GM23338 (cell line): Measurements from ENCODE around the gene POLR1E. TPM values are rescaled to one million over a fixed set of nuclear protein-coding genes. Genes with fewer than 3 reads are reported as not detected.

ENCODE experiments used
- ATAC-seq: fragments of 200-7000 bp; cut with Tn5 transposase; 3 replicates; pipeline ENCODE4 v1.9.1; 2020
- DNase-seq: peaks from one replicate; pipeline ENCODE4 v3.0.0-alpha.2; 2015; ENCODE audit warnings: low spot score
- H2AFZ ChIP-seq: fragments of 200-600 bp; sonication (generic); 2 replicates; pipeline ENCODE4 v1.8.0; 2016; ENCODE audit warnings: antibody characterized with exemption, mild to moderate bottlenecking, moderate library complexity
- H3F3A ChIP-seq: fragments of 200-600 bp; sonication (generic); replicated peaks from 2 replicates; pipeline ENCODE4 v1.8.0; 2017; ENCODE audit warnings: antibody characterized with exemption, mixed run types, low read depth
- H3K27ac ChIP-seq: fragments of 200-600 bp; sonication (generic); 2 replicates; pipeline ENCODE4 v1.6.1; 2016; ENCODE audit warnings: low read depth
- H3K27me3 ChIP-seq: fragments of 200-600 bp; sonication (generic); 2 replicates; pipeline ENCODE4 v1.8.0; 2016; ENCODE audit warnings: mild to moderate bottlenecking, mixed run types, moderate library complexity; ENCODE audit not compliant: insufficient read depth
- H3K36me3 ChIP-seq: fragments of 200-600 bp; sonication (generic); 2 replicates; pipeline ENCODE4 v1.8.0; 2016; ENCODE audit warnings: mild to moderate bottlenecking; ENCODE audit not compliant: insufficient read depth
- H3K4me1 ChIP-seq: fragments of 200-600 bp; sonication (generic); 2 replicates; pipeline ENCODE4 v1.8.0; 2016; ENCODE audit warnings: mild to moderate bottlenecking, moderate library complexity; ENCODE audit not compliant: insufficient read depth
- H3K4me2 ChIP-seq: fragments of 200-600 bp; sonication (generic); 2 replicates; pipeline ENCODE4 v1.7.1; 2017; ENCODE audit warnings: mixed run types
- H3K4me3 ChIP-seq: fragments of 200-600 bp; sonication (generic); 2 replicates; pipeline ENCODE4 v1.6.1; 2016; ENCODE audit warnings: mixed run types
- H3K79me2 ChIP-seq: fragments of 200-600 bp; sonication (generic); replicated peaks from 2 replicates; pipeline ENCODE4 v1.8.0; 2017; ENCODE audit warnings: mild to moderate bottlenecking; ENCODE audit not compliant: insufficient read depth
- H3K9me2 ChIP-seq: fragments of 200-600 bp; sonication (generic); 2 replicates; pipeline ENCODE4 v1.8.0; 2017; ENCODE audit not compliant: insufficient read depth
- H4K20me1 ChIP-seq: fragments of 200-600 bp; sonication (generic); replicated peaks from 2 replicates; pipeline ENCODE4 v1.8.0; 2017; ENCODE audit warnings: mild to moderate bottlenecking; ENCODE audit not compliant: insufficient read depth
- H3K27ac Mint-ChIP-seq: 2 replicates; pipeline ENCODE4 v1.8.0; 2020; ENCODE audit warnings: inconsistent platforms, mild to moderate bottlenecking, moderate library complexity, mixed read lengths
- H3K27me3 Mint-ChIP-seq: 3 replicates; pipeline ENCODE4 v1.8.0; 2022; ENCODE audit warnings: low read depth, mild to moderate bottlenecking, moderate library complexity, mixed read lengths, inconsistent platforms; ENCODE audit not compliant: insufficient read depth, poor library complexity
- H3K36me3 Mint-ChIP-seq: 3 replicates; pipeline ENCODE4 v1.8.0; 2021; ENCODE audit warnings: low read depth, mild to moderate bottlenecking, inconsistent platforms, moderate library complexity, mixed read lengths
- H3K4me1 Mint-ChIP-seq: 3 replicates; pipeline ENCODE4 v1.8.0; 2020; ENCODE audit warnings: mild to moderate bottlenecking, inconsistent platforms, mixed read lengths
- H3K4me3 Mint-ChIP-seq: 3 replicates; pipeline ENCODE4 v1.8.0; 2021; ENCODE audit warnings: moderate library complexity, mild to moderate bottlenecking, inconsistent platforms, mixed read lengths
- H3K9me3 Mint-ChIP-seq: 3 replicates; pipeline ENCODE4 v1.8.0; 2020; ENCODE audit warnings: moderate library complexity, mild to moderate bottlenecking, inconsistent platforms, mixed read lengths
- CREB1 ChIP-seq: fragments of 250-450 bp; sonication (Bioruptor Pico); IDR thresholded peaks from 2 replicates; pipeline ENCODE4 v1.5.0; 2020; ENCODE audit warnings: low read depth, mild to moderate bottlenecking, moderate library complexity
- CTCF ChIP-seq, 2 experiments: fragments of 200-600 bp in 1 of 2; sonication (generic) in 1 of 2; conservative IDR thresholded peaks; 2 replicates each; pipeline versions ENCODE4 v1.5.1 to v1.6.1; 2016 to 2017; ENCODE audit warnings: antibody characterized with exemption in 2 of 2, low read depth in 2 of 2, mild to moderate bottlenecking in 2 of 2, moderate library complexity in 1 of 2
- ETS1 ChIP-seq: IDR thresholded peaks from 2 replicates; pipeline ENCODE4 v1.6.1; 2016; ENCODE audit warnings: antibody characterized with exemption
- EZH2 ChIP-seq: fragments of 200-600 bp; sonication (generic); IDR thresholded peaks from one replicate; pipeline ENCODE4 v1.8.0; 2017; ENCODE audit warnings: antibody characterized with exemption, mild to moderate bottlenecking, low read depth; ENCODE audit not compliant: unreplicated experiment
- EZH2phosphoT487 ChIP-seq: fragments of 200-600 bp; sonication (generic); IDR thresholded peaks from one replicate; pipeline ENCODE4 v1.8.1; 2018; ENCODE audit warnings: antibody characterized with exemption; ENCODE audit not compliant: unreplicated experiment
- JUNB ChIP-seq: IDR thresholded peaks from one replicate; pipeline ENCODE4 v1.6.1; 2016; ENCODE audit warnings: antibody characterized with exemption; ENCODE audit not compliant: unreplicated experiment
- NANOG ChIP-seq: IDR thresholded peaks from 2 replicates; pipeline ENCODE4 v1.6.1; 2016; ENCODE audit warnings: antibody characterized with exemption, borderline replicate concordance
- POLR2AphosphoS5 ChIP-seq: IDR thresholded peaks from 2 replicates; pipeline ENCODE4 v1.6.1; 2016; ENCODE audit warnings: antibody characterized with exemption, low read depth
- REST ChIP-seq: IDR thresholded peaks from one replicate; pipeline ENCODE4 v1.6.1; 2018; ENCODE audit warnings: antibody characterized with exemption; ENCODE audit not compliant: unreplicated experiment
- STAT1 ChIP-seq: IDR thresholded peaks from one replicate; pipeline ENCODE4 v1.6.1; 2016; ENCODE audit warnings: antibody characterized with exemption; ENCODE audit not compliant: unreplicated experiment
- ZNF114 ChIP-seq: fragments of 250-450 bp; sonication (Bioruptor Pico); IDR thresholded peaks from 2 replicates; pipeline ENCODE4 v1.5.0; 2020; ENCODE audit warnings: mild to moderate bottlenecking, moderate library complexity
- ZNF331 ChIP-seq: fragments of 250-450 bp; sonication (Bioruptor Pico); IDR thresholded peaks from 2 replicates; pipeline ENCODE4 v1.5.0; 2020; ENCODE audit warnings: low read depth, mild to moderate bottlenecking, moderate library complexity
- ZNF462 ChIP-seq: fragments of 250-450 bp; sonication (Bioruptor Pico); IDR thresholded peaks from 2 replicates; pipeline ENCODE4 v1.5.0; 2020; ENCODE audit warnings: mild to moderate bottlenecking, moderate library complexity
- polyA plus RNA-seq: library from polyadenylated mRNA; unstranded; fragments of >200 nt; fragmentation: Nextera tagmentation; extraction: Ambion mirVana; gene quantifications from 2 replicates; pipeline ENCODE4 v1.2.1, GENCODE V29; 2016
- total RNA-seq: library from RNA; depleted of rRNA; stranded (reverse); fragments of >200 nt; shearing (Covaris generic); gene quantifications from 2 replicates; pipeline ENCODE4 v1.2.3, GENCODE V29; 2014

The POLR1E gene
- total and polyA plus RNA-seq, 2 experiments from 2014 or later, result 19.2 to 45.5 TPM

GRCh38 chr9:37437621-37438020, 48.1 kb upstream of the POLR1E start:
- Mint-ChIP-seq H3K36me3 (peaks cover 93% of the 10 kb centered on the region), H3K27me3 (no peaks in the 10 kb centered on the region), H3K9me3 (no peaks in the 10 kb centered on the region), H3K4me3 (no peak overlapping the region), H3K4me1 (peaks cover 20% of the 10 kb centered on the region), H3K27ac (no peak overlapping the region)
- peaks cover 23% of the 10 kb centered on the region for H4K20me1 ChIP-seq
- no peak overlapping the region for H3K27ac ChIP-seq
- DNase-seq (no peak), ATAC-seq (no peak)
- 0 out of 2 replicates have a peak, but pooled peaks cover 15% of the 10 kb centered on the region for H3F3A ChIP-seq
- no peak overlapping the region for H3K4me2 ChIP-seq
- no peak overlapping the region for H3K4me3 ChIP-seq
- peaks cover 26% of the 10 kb centered on the region for H3K36me3 ChIP-seq
- no peaks in the 10 kb centered on the region for H3K9me2 ChIP-seq
- TF ChIP-seq POLR2AphosphoS5 (no peak), ZNF331 (CRISPR knock-in tag) (no peak), JUNB (no peak), EZH2 (no peak), NANOG (no peak), CREB1 (CRISPR knock-in tag) (no peak), REST (no peak), ETS1 (no peak), ZNF462 (CRISPR knock-in tag) (no peak), ZNF114 (CRISPR knock-in tag) (no peak), EZH2phosphoT487 (no peak), STAT1 (no peak), CTCF (conservative IDR thresholded peaks at IDR 0.05; ENCODE audit: low read depth in 2 of 2) (no peak)
- peaks cover 34% of the 10 kb centered on the region for H3K79me2 ChIP-seq
- peaks cover 19% of the 10 kb centered on the region; the same call in 1 of the 2 replicates for H3K4me1 ChIP-seq
- no peaks in the 10 kb centered on the region for H3K27me3 ChIP-seq
- no peak overlapping the region for H2AFZ ChIP-seq
